A549 (cell line): Measurements from ENCODE around the gene CNTN2. TPM values are rescaled to one million over a fixed set of nuclear protein-coding genes. Genes with fewer than 3 reads are reported as not detected.

Experiments
- ATAC-seq, 2 experiments: fragments of 200-7000 bp in 1 of 2; fragments of >200 bp in 1 of 2; cut with Nextera tagmentation in 1 of 2; cut with Tn5 transposase in 1 of 2; 3 replicates each; pipeline versions ENCODE4 v1.8.0 to v1.9.1; 2018 to 2020; ENCODE audit warnings: mild to moderate bottlenecking in 1 of 2, moderate library complexity in 1 of 2
- CTCF ChIA-PET: fragments of 300-600 bp; sonication (Branson Sonifier 250); formaldehyde crosslinking; extraction: SDS; loops from one replicate; lab custom pipeline; 2021; ENCODE audit warnings: antibody characterized with exemption, inconsistent platforms; lab: Yijun Ruan, JAX
- POLR2A ChIA-PET: fragments of 350-600 bp; formaldehyde crosslinking; extraction: SDS; loops from one replicate; lab custom pipeline; 2021; ENCODE audit warnings: antibody characterized with exemption, inconsistent platforms; lab: Yijun Ruan, JAX
- DNase-seq, 2 experiments: peaks; one replicate each; pipeline versions ENCODE4 v3.0.0 to v3.0.0-alpha.2; 2011 to 2016; ENCODE audit warnings: low read depth in 1 of 2, low spot score in 1 of 2
- FAIRE-seq: peaks from 2 replicates; lab custom pipeline; 2011; peaks lifted over from hg19 to GRCh38; lab: Jason Lieb, UNC
- H3K27ac ChIP-seq, 2 experiments: fragments of >200 bp; sonication (Bioruptor Twin); formaldehyde crosslinking; 3 replicates each; pipeline ENCODE4 v1.5.1; 2016 to 2017
- H3K4me1 ChIP-seq: fragments of >200 bp; sonication (Bioruptor Twin); formaldehyde crosslinking; 3 replicates; pipeline ENCODE4 v1.6.1; 2016
- H3K4me2 ChIP-seq: fragments of >200 bp; sonication (Bioruptor Twin); formaldehyde crosslinking; 3 replicates; pipeline ENCODE4 v1.6.1; 2016
- H3K4me3 ChIP-seq: fragments of >200 bp; sonication (Bioruptor Twin); formaldehyde crosslinking; 3 replicates; pipeline ENCODE4 v1.5.1; 2016
- H3K9me3 ChIP-seq: fragments of >200 bp; sonication (Bioruptor Twin); formaldehyde crosslinking; 3 replicates; pipeline ENCODE4 v1.6.1; 2016
- CHD2 ChIP-seq: fragments of 150-350 bp; IDR thresholded peaks from 2 replicates; pipeline ENCODE4 v1.6.1; 2014; ENCODE audit warnings: low read length; ENCODE audit not compliant: partially characterized antibody
- CHD4 ChIP-seq: fragments of 200-600 bp; sonication (generic); IDR thresholded peaks from 2 replicates; pipeline ENCODE4 v1.6.1; 2016; ENCODE audit warnings: antibody characterized with exemption, mild to moderate bottlenecking, borderline replicate concordance
- EHMT2 ChIP-seq: fragments of 200-600 bp; sonication (generic); IDR thresholded peaks from 2 replicates; pipeline ENCODE4 v1.6.1; 2016; ENCODE audit warnings: antibody characterized with exemption, low read depth, mild to moderate bottlenecking, moderate library complexity
- FOSB ChIP-seq: fragments of 250-450 bp; sonication (Bioruptor Pico); IDR thresholded peaks from 2 replicates; pipeline ENCODE4 v1.5.0; 2020; ENCODE audit warnings: mild to moderate bottlenecking, moderate library complexity
- FOXS1 ChIP-seq: fragments of 250-450 bp; sonication (Bioruptor Pico); IDR thresholded peaks from 2 replicates; pipeline ENCODE4 v1.5.0; 2020; ENCODE audit warnings: mild to moderate bottlenecking, moderate library complexity
- GATA3 ChIP-seq: IDR thresholded peaks from 2 replicates; pipeline ENCODE4 v1.6.1; 2012; ENCODE audit warnings: borderline replicate concordance
- HDAC2 ChIP-seq: fragments of 200-600 bp; sonication (generic); IDR thresholded peaks from 2 replicates; pipeline ENCODE4 v1.6.1; 2016
- HES2 ChIP-seq: fragments of >200 bp; sonication (Bioruptor Twin); formaldehyde crosslinking; IDR thresholded peaks from 2 replicates; pipeline ENCODE4 v1.6.1; 2016
- HMGXB4 ChIP-seq: fragments of 250-450 bp; sonication (Bioruptor Pico); IDR thresholded peaks from 2 replicates; pipeline ENCODE4 v1.5.0; 2021; ENCODE audit warnings: mild to moderate bottlenecking, moderate library complexity, borderline replicate concordance
- HOXB13 ChIP-seq: fragments of 250-450 bp; sonication (Bioruptor Pico); IDR thresholded peaks from 2 replicates; pipeline ENCODE4 v1.5.0; 2020; ENCODE audit warnings: low read depth, mild to moderate bottlenecking, moderate library complexity
- HOXB5 ChIP-seq: fragments of 250-450 bp; sonication (Bioruptor Pico); IDR thresholded peaks from 2 replicates; pipeline ENCODE4 v1.5.0; 2020; ENCODE audit warnings: mild to moderate bottlenecking, moderate library complexity
- JUN ChIP-seq, 2 experiments: fragments of >200 bp; sonication (Bioruptor Twin); formaldehyde crosslinking; IDR thresholded peaks; 2 replicates in 1 of 2; 3 replicates in 1 of 2; pipeline ENCODE4 v1.6.1; 2016 to 2017
- JUNB ChIP-seq: fragments of >200 bp; sonication (Bioruptor Twin); formaldehyde crosslinking; IDR thresholded peaks from 2 replicates; pipeline ENCODE4 v1.6.1; 2016
- KDM5A ChIP-seq: fragments of 200-600 bp; sonication (generic); IDR thresholded peaks from 2 replicates; pipeline ENCODE4 v1.6.1; 2016; ENCODE audit warnings: antibody characterized with exemption, mild to moderate bottlenecking
- MAFK ChIP-seq: fragments of 450-650 bp; IDR thresholded peaks from 2 replicates; pipeline ENCODE4 v1.6.1; 2014; ENCODE audit not compliant: partially characterized antibody
- MYC ChIP-seq: IDR thresholded peaks from 2 replicates; pipeline ENCODE4 v1.6.1; 2012; ENCODE audit warnings: mild to moderate bottlenecking, inconsistent platforms, low read length, improper control_type of control experiment, borderline replicate concordance
- NFE2L2 ChIP-seq: fragments of 150-350 bp; conservative IDR thresholded peaks from 2 replicates; pipeline ENCODE4 v1.6.1; 2014; ENCODE audit warnings: low read length
- NR3C1 ChIP-seq: fragments of >200 bp; sonication (Bioruptor Twin); formaldehyde crosslinking; IDR thresholded peaks from 3 replicates; pipeline ENCODE4 v1.6.1; 2017
- POLR2A ChIP-seq: IDR thresholded peaks from 2 replicates; pipeline ENCODE4 v1.6.1; 2012; ENCODE audit warnings: mild to moderate bottlenecking, low read length
- RARB ChIP-seq: fragments of 250-450 bp; sonication (Bioruptor Pico); IDR thresholded peaks from 2 replicates; pipeline ENCODE4 v1.8.0; 2021; ENCODE audit warnings: mild to moderate bottlenecking, moderate library complexity
- RCOR1 ChIP-seq: fragments of 150-350 bp; IDR thresholded peaks from 2 replicates; pipeline ENCODE4 v1.6.1; 2014; ENCODE audit warnings: antibody characterized with exemption, low read length, low read depth
- SMC3 ChIP-seq: fragments of >200 bp; sonication (Bioruptor Twin); formaldehyde crosslinking; IDR thresholded peaks from 3 replicates; pipeline ENCODE4 v1.6.1; 2018; ENCODE audit warnings: inconsistent platforms
- ZC3H11A ChIP-seq: fragments of 450-650 bp; IDR thresholded peaks from 2 replicates; pipeline ENCODE4 v1.6.1; 2014; ENCODE audit warnings: antibody characterized with exemption, mild to moderate bottlenecking
- ZFP36 ChIP-seq: fragments of 450-650 bp; IDR thresholded peaks from 2 replicates; pipeline ENCODE4 v1.6.1; 2014; ENCODE audit warnings: borderline replicate concordance; ENCODE audit not compliant: partially characterized antibody
- WGBS: methylation state at CpG from one replicate; pipeline ENCODE4 v1.1.6; 2017; ENCODE audit errors: missing lambda C conversion rate; 5-methylcytosine and 5-hydroxymethylcytosine counted together
- polyA plus RNA-seq, 4 experiments: library from polyadenylated mRNA; depleted of rRNA in 3 of 4; stranded (reverse); fragments of >200 nt; fragmentation: RNase III in 1 of 4; extraction: RNeasy Plus Mini Kit Qiagen cat#74134 plus additional on column Dnase treatment in 1 of 4; gene quantifications; 2 replicates in 3 of 4; 3 replicates in 1 of 4; pipeline ENCODE4 v1.2.3, GENCODE V29; 2011 to 2017
- TF ChIP-seq, protein P1 (sequence below): fragments of 150-350 bp; IDR thresholded peaks from 2 replicates; pipeline ENCODE4 v1.6.1; 2014; ENCODE audit warnings: low read depth, mild to moderate bottlenecking, low read length
- TF ChIP-seq, protein P2 (sequence below): fragments of >200 bp; sonication (Bioruptor Twin); formaldehyde crosslinking; IDR thresholded peaks from 3 replicates; pipeline ENCODE4 v1.5.1; 2016
- TF ChIP-seq, protein P3 (sequence below): IDR thresholded peaks from 2 replicates; pipeline ENCODE4 v1.6.1; 2012

Gene CNTN2
- polyA plus RNA-seq, 2 of the 4 experiments (the other 2 are of a cell fraction): not detected

GRCh38 chr1:205111354-205111753 lies 68.3 kb downstream of the CNTN2 start:
- TF ChIP-seq RCOR1 (no peak), GATA3 (no peak), FOSB (CRISPR knock-in tag) (no peak)
- TF ChIP-seq, all 56 proteins: peak for 0
- FAIRE-seq: no peak
- H3K27ac ChIP-seq: no peak overlapping the region
- H3K9me3 ChIP-seq: no peaks in the 10 kb centered on the region
- H3K4me1 ChIP-seq: no peaks in the 10 kb centered on the region
- CTCF ChIA-PET: interaction anchor here (0.9 to 5.5 kb wide), 4 partner anchors 10 to 145 kb away, joined by 3 to 31 read pairs (median 6); partner anchors contain the start of gene RBBP5
- POLR2A ChIA-PET: no interaction called here
- H3K4me3 ChIP-seq: no peak overlapping the region
- ATAC-seq: no peak
- H3K4me2 ChIP-seq: no peak overlapping the region
- no peak for DNase-seq

- H3K4me3 ChIP-seq: no peak overlapping the region
- TF ChIP-seq NFE2L2: no peak
- TF ChIP-seq, protein P1, sequence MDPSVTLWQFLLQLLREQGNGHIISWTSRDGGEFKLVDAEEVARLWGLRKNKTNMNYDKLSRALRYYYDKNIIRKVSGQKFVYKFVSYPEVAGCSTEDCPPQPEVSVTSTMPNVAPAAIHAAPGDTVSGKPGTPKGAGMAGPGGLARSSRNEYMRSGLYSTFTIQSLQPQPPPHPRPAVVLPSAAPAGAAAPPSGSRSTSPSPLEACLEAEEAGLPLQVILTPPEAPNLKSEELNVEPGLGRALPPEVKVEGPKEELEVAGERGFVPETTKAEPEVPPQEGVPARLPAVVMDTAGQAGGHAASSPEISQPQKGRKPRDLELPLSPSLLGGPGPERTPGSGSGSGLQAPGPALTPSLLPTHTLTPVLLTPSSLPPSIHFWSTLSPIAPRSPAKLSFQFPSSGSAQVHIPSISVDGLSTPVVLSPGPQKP: no peak
- no peak for TF ChIP-seq SMC3
- ChIA-PET CTCF (interaction anchor here (1.6 to 5.9 kb wide), 2 partner anchors 9 to 137 kb away, joined by 4 to 46 read pairs; no protein-coding TSS in a partner anchor), POLR2A (no interaction called here)
- no peaks in the 10 kb centered on the region for H3K9me3 ChIP-seq
- H3K4me1 ChIP-seq: peaks cover 21% of the 10 kb centered on the region
- FAIRE-seq (no peak), DNase-seq (no peak), ATAC-seq (no peak)
- no peak overlapping the region for H3K27ac ChIP-seq
- 93% methylated on average over 2 of the region's 2 CpGs for WGBS
- no peak overlapping the region for H3K4me2 ChIP-seq
Measured at GRCh38 chr1:205118752-205119151, 75.7 kb downstream of the CNTN2 start.

GRCh38 chr1:205121660-205122488 lies 78.9 kb downstream of the CNTN2 start, which contains the start of gene RBBP5:
TSS of gene RBBP5 (minus strand) at chr1:205121978. CDS start at chr1:205121873, 105 bp downstream.
- peak; percentile 100 for ATAC-seq
- TF ChIP-seq RARB (CRISPR knock-in tag) (no peak), HMGXB4 (CRISPR knock-in tag) (no peak; the same call in 1 of the 2 replicates), NFE2L2 (no peak), HOXB5 (CRISPR knock-in tag) (0 out of 2 replicates have a peak, but pooled peaks have one; percentile 79), RCOR1 (no peak), NR3C1 (no peak), HOXB13 (no peak), ZC3H11A (peak; percentile 51; the same call in 1 of the 2 replicates), CHD2 (peak; percentile 45), FOXS1 (CRISPR knock-in tag) (peak; percentile 69), JUNB (no peak), ZFP36 (no peak), JUN (IDR thresholded peaks at IDR 0.05) (peak; percentile 98 to 99), EHMT2 (no peak), KDM5A (peak; percentile 18; the same call in 1 of the 2 replicates), MYC (peak; percentile 54; the same call in 1 of the 2 replicates), MAFK (no peak), SMC3 (peak; percentile 76), HES2 (no peak), CHD4 (no peak), HDAC2 (no peak), POLR2A (peak; percentile 86)
- TF ChIP-seq, protein P2, sequence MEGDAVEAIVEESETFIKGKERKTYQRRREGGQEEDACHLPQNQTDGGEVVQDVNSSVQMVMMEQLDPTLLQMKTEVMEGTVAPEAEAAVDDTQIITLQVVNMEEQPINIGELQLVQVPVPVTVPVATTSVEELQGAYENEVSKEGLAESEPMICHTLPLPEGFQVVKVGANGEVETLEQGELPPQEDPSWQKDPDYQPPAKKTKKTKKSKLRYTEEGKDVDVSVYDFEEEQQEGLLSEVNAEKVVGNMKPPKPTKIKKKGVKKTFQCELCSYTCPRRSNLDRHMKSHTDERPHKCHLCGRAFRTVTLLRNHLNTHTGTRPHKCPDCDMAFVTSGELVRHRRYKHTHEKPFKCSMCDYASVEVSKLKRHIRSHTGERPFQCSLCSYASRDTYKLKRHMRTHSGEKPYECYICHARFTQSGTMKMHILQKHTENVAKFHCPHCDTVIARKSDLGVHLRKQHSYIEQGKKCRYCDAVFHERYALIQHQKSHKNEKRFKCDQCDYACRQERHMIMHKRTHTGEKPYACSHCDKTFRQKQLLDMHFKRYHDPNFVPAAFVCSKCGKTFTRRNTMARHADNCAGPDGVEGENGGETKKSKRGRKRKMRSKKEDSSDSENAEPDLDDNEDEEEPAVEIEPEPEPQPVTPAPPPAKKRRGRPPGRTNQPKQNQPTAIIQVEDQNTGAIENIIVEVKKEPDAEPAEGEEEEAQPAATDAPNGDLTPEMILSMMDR: peak; percentile 88
- TF ChIP-seq, protein P3, sequence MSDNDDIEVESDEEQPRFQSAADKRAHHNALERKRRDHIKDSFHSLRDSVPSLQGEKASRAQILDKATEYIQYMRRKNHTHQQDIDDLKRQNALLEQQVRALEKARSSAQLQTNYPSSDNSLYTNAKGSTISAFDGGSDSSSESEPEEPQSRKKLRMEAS: peak; percentile 96

More at GRCh38 chr1:205121660-205122488, 78.9 kb downstream of the CNTN2 start, which contains the start of gene RBBP5:
- H3K9me3 ChIP-seq: no peaks in the 10 kb centered on the region
- peaks cover 21% of the 10 kb centered on the region for H3K4me1 ChIP-seq
- peak within 1 kb of the TSS; percentile 91 for H3K4me2 ChIP-seq
- H3K27ac ChIP-seq: peak within 1 kb of the TSS; percentile 89 to 96
- 1% methylated on average over 46 of the region's 46 CpGs for WGBS
- DNase-seq: peak; percentile 98 to 99
- peak within 1 kb of the TSS; percentile 92 for H3K4me3 ChIP-seq
- POLR2A ChIA-PET: interaction anchor here (0.6 to 1.8 kb wide), 12 partner anchors 9 to 145 kb away, joined by 3 to 5 read pairs (median 4); partner anchors contain the start of gene TMCC2
- CTCF ChIA-PET: interaction anchor here (0.6 to 5.9 kb wide), 36 partner anchors 11 to 149 kb away, joined by 3 to 56 read pairs (median 4); partner anchors contain the start of genes DSTYK and TMCC2
- peak; percentile 51 for FAIRE-seq
